Gastroesophageal sphincter (tissue), 4 donors: Measurements from ENCODE around the gene MYCBPAP. TPM values are rescaled to one million over a fixed set of nuclear protein-coding genes. Genes with fewer than 3 reads are reported as not detected.

Source experiments
- ATAC-seq: fragments of 150-250 bp; one replicate; pipeline ENCODE4 v1.9.1; 2016; ENCODE audit warnings: mild to moderate bottlenecking, moderate library complexity
- H3K27ac ChIP-seq, 4 donors: fragments of 200-600 bp; sonication (generic) in 3 of 4; 1 replicate in 3 of 4; 2 replicates in 1 of 4; pipeline ENCODE4 v1.5.1; 2016 to 2019
- H3K27me3 ChIP-seq: fragments of 200-600 bp; sonication (generic); one replicate; pipeline ENCODE4 v1.5.1; 2019
- H3K36me3 ChIP-seq, 2 donors: fragments of 200-600 bp; sonication (generic); one replicate each; pipeline ENCODE4 v1.5.1; 2019; ENCODE audit warnings: control low read depth in 1 of 2
- H3K4me1 ChIP-seq, 3 donors: fragments of 200-600 bp; sonication (generic); 1 replicate in 2 of 3; 2 replicates in 1 of 3; pipeline ENCODE4 v1.5.1; 2016 to 2019; ENCODE audit warnings: control low read depth in 2 of 3
- H3K4me3 ChIP-seq, 2 donors: fragments of 200-600 bp; sonication (generic); one replicate each; pipeline ENCODE4 v1.5.1; 2019; ENCODE audit warnings: mild to moderate bottlenecking in 1 of 2, moderate library complexity in 1 of 2
- H3K9me3 ChIP-seq, 3 donors: fragments of 200-600 bp; sonication (generic); one replicate each; pipeline ENCODE4 v1.5.1; 2017 to 2019; ENCODE audit warnings: control low read depth in 2 of 3
- CTCF ChIP-seq, 4 experiments: fragments of 200-600 bp in 2 of 4; fragments of 450-650 bp in 2 of 4; sonication (generic) in 1 of 4; IDR thresholded peaks; one replicate each; pipeline ENCODE4 v1.5.1; 2017 to 2019; ENCODE audit warnings: antibody characterized with exemption in 4 of 4, mild to moderate bottlenecking in 2 of 4, moderate library complexity in 2 of 4
- EP300 ChIP-seq: sonication (generic); formaldehyde crosslinking; IDR thresholded peaks from one replicate; pipeline ENCODE4 v1.6.1; 2017; ENCODE audit warnings: antibody characterized with exemption, mild to moderate bottlenecking
- POLR2A ChIP-seq, 2 donors: fragments of 450-650 bp; IDR thresholded peaks; one replicate each; pipeline ENCODE4 v1.6.1; 2017; ENCODE audit warnings: antibody characterized with exemption in 2 of 2, mild to moderate bottlenecking in 2 of 2, moderate library complexity in 1 of 2
- POLR2AphosphoS5 ChIP-seq: sonication (generic); formaldehyde crosslinking; IDR thresholded peaks from one replicate; pipeline ENCODE4 v1.6.1; 2017; ENCODE audit warnings: antibody characterized with exemption
- WGBS, 2 donors: methylation state at CpG; one replicate each; pipeline ENCODE4 v1.1.5; 2018; ENCODE audit warnings: low coverage in 1 of 2; 5-methylcytosine and 5-hydroxymethylcytosine counted together
- total RNA-seq, 4 donors: library from RNA; depleted of rRNA; stranded (reverse); fragments of >200 nt; gene quantifications; one replicate each; pipeline ENCODE4 v1.1.0, GENCODE V29; 2016

MYCBPAP gene
- total RNA-seq, 4 donors from 2014 or later: 0.27 to 0.31 TPM; not detected in 2

GRCh38 chr17:50573866-50574611 is 65.8 kb downstream of the MYCBPAP start:
- TF ChIP-seq EP300 (no peak), CTCF (IDR thresholded peaks at IDR 0.05) (no peak), POLR2A (IDR thresholded peaks at IDR 0.05) (no peak), POLR2AphosphoS5 (no peak)
- no peaks in the 10 kb centered on the region for H3K36me3 ChIP-seq
- no peak overlapping the region for H3K4me3 ChIP-seq
- H3K4me1 ChIP-seq: no peaks in the 10 kb centered on the region
- no peaks in the 10 kb centered on the region for H3K9me3 ChIP-seq
- peaks cover 3% of the 10 kb centered on the region for H3K27me3 ChIP-seq
- 93% methylated on average over 4 to 11 of the region's 12 CpGs for WGBS, 2 donors
- H3K27ac ChIP-seq: no peak overlapping the region
- no peak for ATAC-seq

GRCh38 chr17:50575581-50576210 is 67.5 kb downstream of the MYCBPAP start:
- Histone ChIP-seq H3K36me3 (no peaks in the 10 kb centered on the region), H3K27ac (no peak overlapping the region), H3K9me3 (no peaks in the 10 kb centered on the region), H3K27me3 (peaks cover 8% of the 10 kb centered on the region), H3K4me1 (no peaks in the 10 kb centered on the region), H3K4me3 (no peak overlapping the region)
- 100% methylated on average over 2 of the region's 33 CpGs; no CpG with 5 or more reads in 1 of the 2 donors for WGBS, 2 donors
- no peak for ATAC-seq
- TF ChIP-seq EP300 (no peak), CTCF (IDR thresholded peaks at IDR 0.05) (no peak)

GRCh38 chr17:50576864-50577263 is 68.6 kb downstream of the MYCBPAP start:
- no peaks in the 10 kb centered on the region for H3K9me3 ChIP-seq
- H3K27ac ChIP-seq: no peak overlapping the region
- H3K36me3 ChIP-seq: no peaks in the 10 kb centered on the region
- H3K4me1 ChIP-seq: no peaks in the 10 kb centered on the region
- H3K27me3 ChIP-seq: peaks cover 9% of the 10 kb centered on the region
- 60 to 86% methylated on average over 4 to 5 of the region's 13 CpGs for WGBS, 2 donors
- no peak overlapping the region for H3K4me3 ChIP-seq
- no peak for ATAC-seq
- TF ChIP-seq EP300 (no peak), CTCF (IDR thresholded peaks at IDR 0.05) (no peak), POLR2A (IDR thresholded peaks at IDR 0.05) (no peak), POLR2AphosphoS5 (no peak)

- ATAC-seq: no peak
- no peaks in the 10 kb centered on the region for H3K4me1 ChIP-seq
- peaks cover 9% of the 10 kb centered on the region for H3K27me3 ChIP-seq
- no peaks in the 10 kb centered on the region for H3K9me3 ChIP-seq
- no peak overlapping the region for H3K27ac ChIP-seq
- H3K4me3 ChIP-seq: no peak overlapping the region
- no peaks in the 10 kb centered on the region for H3K36me3 ChIP-seq
- TF ChIP-seq POLR2AphosphoS5: no peak
- TF ChIP-seq CTCF (IDR thresholded peaks at IDR 0.05): no peak
- no peak for TF ChIP-seq EP300
- no peak for TF ChIP-seq POLR2A (IDR thresholded peaks at IDR 0.05)
- WGBS, 2 donors: 87 to 92% methylated on average over 8 to 13 of the region's 13 CpGs
Observed at GRCh38 chr17:50577451-50577954, 69.3 kb downstream of the MYCBPAP start.

GRCh38 chr17:50578173-50578572 is 69.9 kb downstream of the MYCBPAP start:
- Histone ChIP-seq H3K4me1 (no peaks in the 10 kb centered on the region), H3K27me3 (peaks cover 9% of the 10 kb centered on the region), H3K4me3 (no peak overlapping the region), H3K9me3 (no peaks in the 10 kb centered on the region), H3K27ac (no peak overlapping the region), H3K36me3 (no peaks in the 10 kb centered on the region)
- 100% methylated on average over 2 of the region's 16 CpGs; no CpG with 5 or more reads in 1 of the 2 donors for WGBS, 2 donors
- no peak for ATAC-seq
- TF ChIP-seq EP300 (no peak), POLR2A (IDR thresholded peaks at IDR 0.05) (no peak), POLR2AphosphoS5 (no peak), CTCF (IDR thresholded peaks at IDR 0.05) (no peak)
